ENCODE measurements around the gene ENTREP3. TPM values are rescaled to one million over a fixed set of nuclear protein-coding genes. Genes with fewer than 3 reads are reported as not detected.

Gene ENTREP3
- total RNA-seq, 3 donors from 2014 or later, result 8.2 to 12.1 (median 10.2) TPM

- Histone ChIP-seq H3K27ac (peak within 1 kb of the TSS; percentile 100), H3K4me1 (peaks cover 8 to 20% of the 10 kb centered on the region in 2 donors), H3K9me3 (no peaks in the 10 kb centered on the region), H3K36me3 (no peaks in the 10 kb centered on the region), H3K27me3 (no peaks in the 10 kb centered on the region), H3K4me3 (peak within 1 kb of the TSS; percentile 69 to 87 (median 78))
- intact Hi-C loops (cut with DNase I; ENCODE audit: low total_unique reads), result no loop called here
- peak; percentile 87 to 90 for DNase-seq (ENCODE audit: low spot score in 2 of 2)
- peak; percentile 8 for TF ChIP-seq POLR2A (IDR thresholded peaks at IDR 0.05)
- TF ChIP-seq CTCF (IDR thresholded peaks at IDR 0.05), result no peak
- peak; percentile 69 to 79 (median 70) for TF ChIP-seq POLR2AphosphoS5 (IDR thresholded peaks at IDR 0.05)
These were observed 46.6 kb downstream of the ENTREP3 start, which contains the start of gene MTX1 for GRCh38 chr1:155208541-155209311. Gene MTX1 (plus strand): TSS chr1:155208695. CDS start chr1:155208805, 110 bp downstream.

GRCh38 chr1:155207806-155208540, 47.3 kb downstream of the ENTREP3 start, which contains the start of gene THBS3:
Gene THBS3 (minus strand): TSS chr1:155207897. CDS start chr1:155207876, 21 bp downstream.
- no peaks in the 10 kb centered on the region for H3K36me3 ChIP-seq
- H3K27ac ChIP-seq, result peak within 1 kb of the TSS; percentile 100
- peak within 1 kb of the TSS; percentile 69 to 87 (median 78) for H3K4me3 ChIP-seq
- TF ChIP-seq CTCF (IDR thresholded peaks at IDR 0.05) (no peak), POLR2A (IDR thresholded peaks at IDR 0.05) (no peak), POLR2AphosphoS5 (IDR thresholded peaks at IDR 0.05) (no peak)
- no peak for DNase-seq (ENCODE audit: low spot score in 2 of 2)
- H3K9me3 ChIP-seq, result no peaks in the 10 kb centered on the region
- intact Hi-C loops (cut with DNase I; ENCODE audit: low total_unique reads), result no loop called here
- peaks cover 8 to 20% of the 10 kb centered on the region in 2 donors for H3K4me1 ChIP-seq
- no peaks in the 10 kb centered on the region for H3K27me3 ChIP-seq

- Histone ChIP-seq H3K27me3 (no peaks in the 10 kb centered on the region), H3K36me3 (no peaks in the 10 kb centered on the region), H3K4me3 (peak overlapping the region; percentile 69 to 87 (median 78)), H3K9me3 (no peaks in the 10 kb centered on the region), H3K4me1 (peaks cover 8 to 20% of the 10 kb centered on the region in 2 donors), H3K27ac (peak overlapping the region; percentile 100)
- intact Hi-C loops (cut with DNase I; ENCODE audit: low total_unique reads), result no loop called here
- TF ChIP-seq POLR2AphosphoS5 (IDR thresholded peaks at IDR 0.05), result peak in 1 of 3 donors; percentile 36
- no peak for TF ChIP-seq POLR2A (IDR thresholded peaks at IDR 0.05)
- TF ChIP-seq CTCF (IDR thresholded peaks at IDR 0.05), result peak; percentile 86 to 96 (median 92)
- peak; percentile 88 to 92 for DNase-seq (ENCODE audit: low spot score in 2 of 2)
These were observed 48.1 kb downstream of the ENTREP3 start for GRCh38 chr1:155206891-155207805.

- Histone ChIP-seq H3K36me3 (no peaks in the 10 kb centered on the region), H3K27ac (peak overlapping the region in 1 of 2 donors; percentile 58), H3K9me3 (no peaks in the 10 kb centered on the region), H3K27me3 (no peaks in the 10 kb centered on the region), H3K4me3 (no peak overlapping the region), H3K4me1 (peaks cover 8 to 20% of the 10 kb centered on the region in 2 donors)
- no peak for DNase-seq (ENCODE audit: low spot score in 2 of 2)
- intact Hi-C loops (cut with DNase I; ENCODE audit: low total_unique reads), result no loop called here
- TF ChIP-seq CTCF (IDR thresholded peaks at IDR 0.05) (no peak), POLR2A (IDR thresholded peaks at IDR 0.05) (no peak), POLR2AphosphoS5 (IDR thresholded peaks at IDR 0.05) (no peak)
These were observed 49.2 kb downstream of the ENTREP3 start for GRCh38 chr1:155205969-155206593.
